CD4-positive, alpha-beta T cell treated with Interleukin-10 for 1 hour (primary cell): ENCODE measurements around the gene SHC3.

ENCODE experiments used
- DNase-seq: peaks from one replicate; pipeline ENCODE4 v3.0.0-alpha.2; 2020

SHC3 gene

GRCh38 chr9:89097219-89097618 is 81.4 kb downstream of the SHC3 start:
- no peak for DNase-seq

- no peak for DNase-seq
Observed at GRCh38 chr9:89096807-89097206, 81.8 kb downstream of the SHC3 start.

GRCh38 chr9:89095761-89096528 is 82.7 kb downstream of the SHC3 start:
- no peak for DNase-seq

GRCh38 chr9:89093201-89093975 is 85.2 kb downstream of the SHC3 start:
- no peak for DNase-seq

GRCh38 chr9:89089176-89089575 is 89.4 kb downstream of the SHC3 start:
- DNase-seq: no peak

- DNase-seq: no peak
Observed at GRCh38 chr9:89083626-89084025, 95.0 kb downstream of the SHC3 start.

GRCh38 chr9:89080193-89080592 is 98.4 kb downstream of the SHC3 start:
- no peak for DNase-seq

- DNase-seq: no peak
Observed at GRCh38 chr9:89079391-89079790, 99.2 kb downstream of the SHC3 start.

GRCh38 chr9:89078860-89079259 is 99.8 kb downstream of the SHC3 start:
- DNase-seq: no peak

GRCh38 chr9:89078421-89078820 is 100.2 kb downstream of the SHC3 start:
- no peak for DNase-seq

- no peak for DNase-seq
Observed at GRCh38 chr9:89077519-89077918, 101.1 kb downstream of the SHC3 start.

- DNase-seq: no peak
Observed at GRCh38 chr9:89073397-89073796, 105.2 kb downstream of the SHC3 start.

GRCh38 chr9:89071591-89071990 is 107.0 kb downstream of the SHC3 start:
- no peak for DNase-seq

- no peak for DNase-seq
Observed at GRCh38 chr9:89066835-89067234, 111.8 kb downstream of the SHC3 start.

GRCh38 chr9:89065921-89066320 is 112.7 kb downstream of the SHC3 start:
- DNase-seq: no peak

GRCh38 chr9:89060790-89061189 is 117.8 kb downstream of the SHC3 start:
- DNase-seq: no peak

- no peak for DNase-seq
Observed at GRCh38 chr9:89059925-89060506, 118.6 kb downstream of the SHC3 start.

GRCh38 chr9:89058906-89059305 is 119.7 kb downstream of the SHC3 start:
- DNase-seq: no peak

- no peak for DNase-seq
Observed at GRCh38 chr9:89054865-89055495, 123.6 kb downstream of the SHC3 start.

GRCh38 chr9:89053301-89053700 is 125.3 kb downstream of the SHC3 start:
- DNase-seq: no peak

- no peak for DNase-seq
Observed at GRCh38 chr9:89052470-89053097, 126.0 kb downstream of the SHC3 start.

- DNase-seq: no peak
Observed at GRCh38 chr9:89051421-89052025, 127.1 kb downstream of the SHC3 start.

- no peak for DNase-seq
Observed at GRCh38 chr9:89049646-89050045, 129.0 kb downstream of the SHC3 start.
